ENCODE results near the gene DENND4C.

DENND4C gene

GRCh38 chr9:19416143-19416542 is 185.7 kb downstream of the DENND4C start:
- no peak for DNase-seq

- DNase-seq: no peak
Measured at GRCh38 chr9:19420877-19421276, 190.4 kb downstream of the DENND4C start.
